Fibroblast of the aortic adventitia (primary cell): ENCODE data around the gene GAS7. TPM values are rescaled to one million over a fixed set of nuclear protein-coding genes. Genes with fewer than 3 reads are reported as not detected.

ENCODE experiments used
- DNase-seq: peaks from one replicate; pipeline ENCODE4 v3.0.0-alpha.2; 2010; ENCODE audit warnings: low read depth
- H3K4me3 ChIP-seq: 2 replicates; pipeline ENCODE4 v1.5.1; 2011; ENCODE audit warnings: low read depth, mild to moderate bottlenecking, control low read depth, low read length, moderate library complexity
- CTCF ChIP-seq: IDR thresholded peaks from 2 replicates; pipeline ENCODE4 v1.5.1; 2011; ENCODE audit warnings: mild to moderate bottlenecking, low read length, control low read depth, inconsistent platforms; ENCODE audit not compliant: insufficient read depth
- total RNA-seq: library from RNA; depleted of rRNA; stranded (reverse); fragments of >200 nt; gene quantifications from 2 replicates; pipeline ENCODE4 v1.2.3, GENCODE V29; 2012; ENCODE audit warnings: low replicate concordance

GAS7 gene
- total RNA-seq, 1 donor = 7.0 TPM

GRCh38 chr17:9897372-9897968 is 300.9 kb downstream of the GAS7 start:
- no peak overlapping the region for H3K4me3 ChIP-seq
- no peak for DNase-seq
- TF ChIP-seq CTCF = no peak

DNA sequence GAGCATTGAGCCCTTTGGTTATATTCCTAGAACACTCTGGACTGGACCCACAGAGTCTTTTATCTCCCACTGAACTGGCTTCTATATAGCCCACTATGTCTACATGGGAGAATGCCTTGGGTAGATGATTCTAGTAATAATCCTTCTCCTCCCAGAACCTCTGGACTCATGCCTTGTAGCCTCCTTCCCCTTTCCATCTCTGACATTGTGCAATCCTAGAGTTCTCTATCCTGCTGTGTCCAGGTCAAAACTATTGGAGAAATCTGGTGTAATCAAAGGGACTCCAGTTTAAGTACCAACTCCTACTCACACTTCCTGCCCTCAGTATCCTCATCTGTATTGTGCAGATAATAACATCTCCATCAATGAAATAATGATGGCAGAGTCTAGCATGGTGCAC is 302.5 kb downstream of the GAS7 start:
- DNase-seq = no peak
- TF ChIP-seq CTCF = no peak

GRCh38 chr17:9894231-9894630 is 304.2 kb downstream of the GAS7 start:
- DNase-seq = no peak
- no peak for TF ChIP-seq CTCF
- no peak overlapping the region for H3K4me3 ChIP-seq

More for the DNA sequence above, 302.5 kb downstream of the GAS7 start:
- no peak overlapping the region for H3K4me3 ChIP-seq

GRCh38 chr17:9893411-9894012 is 304.9 kb downstream of the GAS7 start:
- peak; percentile 12 for DNase-seq
- no peak overlapping the region for H3K4me3 ChIP-seq
- no peak for TF ChIP-seq CTCF

DNA sequence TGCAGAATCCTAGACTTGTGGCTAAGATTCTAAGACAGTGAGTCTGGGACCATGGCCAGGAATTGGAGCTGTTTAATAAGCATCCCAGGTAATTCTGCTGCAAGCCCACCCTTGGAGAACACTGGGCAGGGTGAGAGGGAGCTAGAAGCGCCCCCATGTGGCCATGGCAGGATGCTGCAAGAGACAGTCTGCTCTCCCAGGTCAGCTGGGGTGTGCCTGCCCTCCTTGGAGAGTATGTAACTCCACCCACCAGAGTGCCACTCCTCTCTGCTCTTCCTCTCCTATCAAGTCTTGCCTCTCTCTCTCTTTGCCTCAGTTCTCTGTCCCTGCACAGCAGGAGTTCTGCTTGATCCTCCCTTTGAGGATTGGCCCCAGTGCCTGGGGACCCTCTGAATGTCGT is 308.3 kb downstream of the GAS7 start:
- no peak overlapping the region for H3K4me3 ChIP-seq
- no peak for DNase-seq
- TF ChIP-seq CTCF = no peak

- no peak overlapping the region for H3K4me3 ChIP-seq
- DNase-seq = no peak
- TF ChIP-seq CTCF = no peak
These were observed 310.9 kb downstream of the GAS7 start for GRCh38 chr17:9887508-9887907.
